HepG2 (cell line): Measurements from ENCODE around the gene SLC66A3.

Source experiments
- CBFB ChIP-seq: sonication (generic); formaldehyde crosslinking; IDR thresholded peaks from 2 replicates; pipeline ENCODE4 v1.4.0; 2020; ENCODE audit warnings: missing genetic modification reagents
- NONO ChIP-seq, 2 experiments: fragments of 450-650 bp in 1 of 2; sonication (generic) in 1 of 2; formaldehyde crosslinking in 1 of 2; IDR thresholded peaks in 1 of 2; conservative IDR thresholded peaks in 1 of 2; 2 replicates each; pipeline versions ENCODE4 v1.6.1 to v1.8.0; 2017 to 2022; ENCODE audit warnings: mild to moderate bottlenecking in 1 of 2, missing genetic modification reagents in 1 of 2, moderate library complexity in 1 of 2
- NR1H2 ChIP-seq: sonication (generic); formaldehyde crosslinking; IDR thresholded peaks from 2 replicates; pipeline ENCODE4 v1.8.1; 2022; ENCODE audit warnings: low read depth, missing genetic modification reagents, borderline replicate concordance
- POLR2AphosphoS5 ChIP-seq: IDR thresholded peaks from 2 replicates; pipeline ENCODE4 v1.6.1; 2012; ENCODE audit warnings: low read depth, low read length
- RFX1 ChIP-seq: fragments of 450-650 bp; IDR thresholded peaks from 2 replicates; pipeline ENCODE4 v1.6.1; 2017
- ZNF235 ChIP-seq: sonication (generic); formaldehyde crosslinking; IDR thresholded peaks from 2 replicates; pipeline ENCODE4 v1.8.1; 2023; ENCODE audit warnings: mild to moderate bottlenecking, missing genetic modification reagents, borderline replicate concordance
- ZNF292 ChIP-seq: sonication (generic); formaldehyde crosslinking; IDR thresholded peaks from 2 replicates; pipeline ENCODE4 v1.8.1; 2022; ENCODE audit warnings: mild to moderate bottlenecking, low read depth, missing genetic modification reagents, borderline replicate concordance
- ZNF589 ChIP-seq: sonication (generic); formaldehyde crosslinking; conservative IDR thresholded peaks from 2 replicates; pipeline ENCODE4 v1.8.0; 2022; ENCODE audit warnings: mild to moderate bottlenecking, moderate library complexity, missing genetic modification reagents
- ZNF790 ChIP-seq: sonication (generic); formaldehyde crosslinking; IDR thresholded peaks from 2 replicates; pipeline ENCODE4 v1.8.0; 2022; ENCODE audit warnings: missing genetic modification reagents, mild to moderate bottlenecking, borderline replicate concordance
- ZNF83 ChIP-seq: sonication (generic); formaldehyde crosslinking; IDR thresholded peaks from 2 replicates; pipeline ENCODE4 v1.4.0; 2020; ENCODE audit warnings: missing genetic modification reagents, mild to moderate bottlenecking, borderline replicate concordance
- TF ChIP-seq, protein P1 (sequence below): sonication (generic); formaldehyde crosslinking; IDR thresholded peaks from 2 replicates; pipeline ENCODE4 v1.4.0; 2020; ENCODE audit warnings: missing genetic modification reagents

DNA sequence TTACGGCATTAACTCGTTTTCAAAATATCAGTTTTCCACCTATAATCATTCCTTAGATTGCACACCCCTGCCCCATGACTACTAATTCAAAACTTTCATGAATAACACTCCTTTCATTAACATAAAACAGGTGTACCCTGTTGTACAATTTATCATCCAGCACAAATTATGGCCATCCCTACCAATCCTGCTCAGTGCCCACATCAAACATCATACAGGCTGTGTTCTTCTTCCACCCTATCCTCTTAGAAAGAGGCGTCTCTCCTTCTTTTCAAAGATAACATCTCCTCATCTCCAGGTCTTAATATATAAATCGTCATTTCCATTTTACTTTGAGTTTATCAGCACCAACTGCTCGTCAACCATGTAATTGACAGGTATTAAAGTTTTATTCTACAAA lies 67.6 kb downstream of the SLC66A3 start:
- TF ChIP-seq ZNF790 (CRISPR knock-in tag), result no peak
- TF ChIP-seq, protein P1, sequence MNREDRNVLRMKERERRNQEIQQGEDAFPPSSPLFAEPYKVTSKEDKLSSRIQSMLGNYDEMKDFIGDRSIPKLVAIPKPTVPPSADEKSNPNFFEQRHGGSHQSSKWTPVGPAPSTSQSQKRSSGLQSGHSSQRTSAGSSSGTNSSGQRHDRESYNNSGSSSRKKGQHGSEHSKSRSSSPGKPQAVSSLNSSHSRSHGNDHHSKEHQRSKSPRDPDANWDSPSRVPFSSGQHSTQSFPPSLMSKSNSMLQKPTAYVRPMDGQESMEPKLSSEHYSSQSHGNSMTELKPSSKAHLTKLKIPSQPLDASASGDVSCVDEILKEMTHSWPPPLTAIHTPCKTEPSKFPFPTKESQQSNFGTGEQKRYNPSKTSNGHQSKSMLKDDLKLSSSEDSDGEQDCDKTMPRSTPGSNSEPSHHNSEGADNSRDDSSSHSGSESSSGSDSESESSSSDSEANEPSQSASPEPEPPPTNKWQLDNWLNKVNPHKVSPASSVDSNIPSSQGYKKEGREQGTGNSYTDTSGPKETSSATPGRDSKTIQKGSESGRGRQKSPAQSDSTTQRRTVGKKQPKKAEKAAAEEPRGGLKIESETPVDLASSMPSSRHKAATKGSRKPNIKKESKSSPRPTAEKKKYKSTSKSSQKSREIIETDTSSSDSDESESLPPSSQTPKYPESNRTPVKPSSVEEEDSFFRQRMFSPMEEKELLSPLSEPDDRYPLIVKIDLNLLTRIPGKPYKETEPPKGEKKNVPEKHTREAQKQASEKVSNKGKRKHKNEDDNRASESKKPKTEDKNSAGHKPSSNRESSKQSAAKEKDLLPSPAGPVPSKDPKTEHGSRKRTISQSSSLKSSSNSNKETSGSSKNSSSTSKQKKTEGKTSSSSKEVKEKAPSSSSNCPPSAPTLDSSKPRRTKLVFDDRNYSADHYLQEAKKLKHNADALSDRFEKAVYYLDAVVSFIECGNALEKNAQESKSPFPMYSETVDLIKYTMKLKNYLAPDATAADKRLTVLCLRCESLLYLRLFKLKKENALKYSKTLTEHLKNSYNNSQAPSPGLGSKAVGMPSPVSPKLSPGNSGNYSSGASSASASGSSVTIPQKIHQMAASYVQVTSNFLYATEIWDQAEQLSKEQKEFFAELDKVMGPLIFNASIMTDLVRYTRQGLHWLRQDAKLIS (CRISPR knock-in tag), result no peak
- TF ChIP-seq POLR2AphosphoS5, result no peak
- TF ChIP-seq NR1H2, result no peak
- no peak for TF ChIP-seq ZNF83 (CRISPR knock-in tag)
- no peak for TF ChIP-seq ZNF235 (CRISPR knock-in tag)
- TF ChIP-seq ZNF589, result no peak
- TF ChIP-seq ZNF292 (CRISPR knock-in tag), result no peak
- TF ChIP-seq NONO (IDR thresholded peaks at IDR 0.05), result no peak
- no peak for TF ChIP-seq NONO (CRISPR knock-in tag; conservative IDR thresholded peaks at IDR 0.05)
- no peak for TF ChIP-seq RFX1
- TF ChIP-seq CBFB, result no peak
